HG03378 (cell line): ENCODE results near the gene TBCEL.

Source experiments
- ATAC-seq: cut with Tn5 transposase; IDR thresholded peaks from one replicate; pipeline ENCODE4 v1.9.1; 2021; ENCODE audit warnings: mild to moderate bottlenecking, moderate library complexity; ENCODE audit not compliant: unreplicated experiment

TBCEL gene

GRCh38 chr11:121132211-121132976, 108.5 kb downstream of the TBCEL start:
- ATAC-seq = no peak

- no peak for ATAC-seq
Measured at GRCh38 chr11:121134741-121135312, 110.9 kb downstream of the TBCEL start.

GRCh38 chr11:121137005-121137404, 113.1 kb downstream of the TBCEL start:
- no peak for ATAC-seq

- no peak for ATAC-seq
Measured at GRCh38 chr11:121138259-121138658, 114.4 kb downstream of the TBCEL start.

GRCh38 chr11:121140369-121140768, 116.5 kb downstream of the TBCEL start:
- no peak for ATAC-seq
